PC-3 (cell line): ENCODE results near the gene NUP93. TPM values are rescaled to one million over a fixed set of nuclear protein-coding genes. Genes with fewer than 3 reads are reported as not detected.
A peak's percentile ranks its signal among the peaks of the same experiment; 100 is the strongest.

ENCODE experiments used
- ATAC-seq: fragments of 200-7000 bp; cut with Tn5 transposase; 2 replicates; pipeline ENCODE4 v1.9.1; 2020; ENCODE audit warnings: mild to moderate bottlenecking, moderate library complexity
- BruUV-seq: library from RNA; stranded (reverse); fragments of 400-500 nt; replicated peaks from 2 replicates; lab custom pipeline; 2021; lab: Mats Ljungman, UMichigan
- CTCF ChIA-PET: fragments of 300-600 bp; sonication (Branson Sonifier 250); formaldehyde crosslinking; loops from one replicate; lab custom pipeline; 2022; ENCODE audit warnings: antibody characterized with exemption; lab: Charles Lee
- POLR2A ChIA-PET: fragments of 300-600 bp; sonication (Branson Sonifier 250); formaldehyde crosslinking; loops from one replicate; lab custom pipeline; 2022; ENCODE audit warnings: antibody characterized with exemption; ENCODE audit not compliant: unreplicated experiment; lab: Charles Lee
- DNase-seq: peaks from one replicate; pipeline ENCODE4 v3.0.0-alpha.2; 2015
- H2AFZ ChIP-seq: fragments of 300-600 bp; sonication (generic); 2 replicates; pipeline ENCODE4 v1.6.0; 2016; ENCODE audit warnings: antibody characterized with exemption, low read length
- H3F3A ChIP-seq: fragments of 300-600 bp; sonication (generic); one replicate; pipeline ENCODE4 v1.6.0; 2017; ENCODE audit warnings: antibody characterized with exemption, low read length, control low read depth, mild to moderate bottlenecking; ENCODE audit not compliant: unreplicated experiment
- H3K27ac ChIP-seq: fragments of 300-600 bp; sonication (generic); 2 replicates; pipeline ENCODE4 v1.5.1; 2016; ENCODE audit warnings: mild to moderate bottlenecking, low read length
- H3K27me3 ChIP-seq: fragments of 300-600 bp; sonication (generic); 2 replicates; pipeline ENCODE4 v1.6.1; 2016; ENCODE audit warnings: low read length, mixed read lengths
- H3K36me3 ChIP-seq: fragments of 300-600 bp; sonication (generic); 2 replicates; pipeline ENCODE4 v1.6.1; 2016; ENCODE audit warnings: low read depth, mixed run types, low read length, mixed read lengths
- H3K4me1 ChIP-seq: fragments of 300-600 bp; sonication (generic); 2 replicates; pipeline ENCODE4 v1.5.1; 2016; ENCODE audit warnings: low read length; ENCODE audit not compliant: insufficient read depth
- H3K4me2 ChIP-seq: fragments of 300-600 bp; sonication (generic); 2 replicates; pipeline ENCODE4 v1.6.0; 2016; ENCODE audit warnings: low read length
- H3K4me3 ChIP-seq: fragments of 300-600 bp; sonication (generic); 2 replicates; pipeline ENCODE4 v1.5.1; 2016; ENCODE audit warnings: mild to moderate bottlenecking, low read length, mixed read lengths
- H3K79me2 ChIP-seq: fragments of 300-600 bp; sonication (generic); 2 replicates; pipeline ENCODE4 v1.6.1; 2017; ENCODE audit warnings: low read length, mixed read lengths
- H3K9ac ChIP-seq: fragments of 300-600 bp; sonication (generic); 2 replicates; pipeline ENCODE4 v1.6.0; 2016; ENCODE audit warnings: mild to moderate bottlenecking, low read length
- H3K9me2 ChIP-seq: fragments of 300-600 bp; sonication (generic); replicated peaks from 2 replicates; pipeline ENCODE4 v1.6.1; 2016; ENCODE audit warnings: mixed run types, low read length, mixed read lengths
- H3K9me3 ChIP-seq: fragments of 300-600 bp; sonication (generic); 2 replicates; pipeline ENCODE4 v1.6.1; 2016; ENCODE audit warnings: low read length, mixed read lengths
- H4K20me1 ChIP-seq: fragments of 300-600 bp; sonication (generic); 2 replicates; pipeline ENCODE4 v1.6.1; 2016; ENCODE audit warnings: low read length, mixed read lengths
- CTCF ChIP-seq: fragments of 300-600 bp; sonication (generic); conservative IDR thresholded peaks from 2 replicates; pipeline ENCODE4 v1.5.1; 2017; ENCODE audit warnings: antibody characterized with exemption, low read depth, mild to moderate bottlenecking, low read length
- EZH2 ChIP-seq: fragments of 300-600 bp; sonication (generic); IDR thresholded peaks from one replicate; pipeline ENCODE4 v1.6.1; 2017; ENCODE audit warnings: antibody characterized with exemption, mild to moderate bottlenecking, low read length; ENCODE audit not compliant: unreplicated experiment
- EZH2phosphoT487 ChIP-seq: fragments of 300-600 bp; sonication (generic); IDR thresholded peaks from 2 replicates; pipeline ENCODE4 v1.6.1; 2018; ENCODE audit warnings: mild to moderate bottlenecking, antibody characterized with exemption, low read length, borderline replicate concordance
- intact Hi-C: fragments of 100-400 bp; cut with micrococcal nuclease; formaldehyde crosslinking; loops from 2 replicates; pipeline ENCODE4 v1.9.0; 2023
- total RNA-seq: library from RNA; depleted of rRNA; stranded (reverse); fragments of >200 nt; gene quantifications from 2 replicates; pipeline ENCODE4 v1.2.3, GENCODE V29; 2014

The NUP93 gene
- total RNA-seq, 1 experiment from 2014 or later: 98.6 TPM

- CTCF ChIA-PET: no interaction called here
- ATAC-seq: no peak
- Histone ChIP-seq H3K4me1 (peaks cover 26% of the 10 kb centered on the region), H3K27me3 (no peaks in the 10 kb centered on the region), H3K4me2 (peak overlapping the region; percentile 99), H3F3A (no peaks in the 10 kb centered on the region), H2AFZ (no peak overlapping the region), H3K9me2 (no peaks in the 10 kb centered on the region), H3K4me3 (no peak overlapping the region), H3K9me3 (no peaks in the 10 kb centered on the region), H3K9ac (no peak overlapping the region), H3K79me2 (peaks cover 74% of the 10 kb centered on the region), H3K36me3 (no peaks in the 10 kb centered on the region), H3K27ac (no peak overlapping the region), H4K20me1 (peaks cover 30% of the 10 kb centered on the region; the same call in 1 of the 2 replicates)
- intact Hi-C loops: no loop called here
- TF ChIP-seq EZH2 (no peak), CTCF (no peak)
- POLR2A ChIA-PET: no interaction called here
- DNase-seq: no peak
- no TSS peak for BruUV-seq
These were observed 2.4 kb downstream of the NUP93 start for GRCh38 chr16:56732366-56732765.

- H3K4me1 ChIP-seq: peaks cover 30% of the 10 kb centered on the region
- TF ChIP-seq EZH2: no peak
- no peak for TF ChIP-seq EZH2phosphoT487
- TF ChIP-seq CTCF: no peak
- H4K20me1 ChIP-seq: peaks cover 33% of the 10 kb centered on the region; the same call in 1 of the 2 replicates
- H3F3A ChIP-seq: no peaks in the 10 kb centered on the region
- H3K79me2 ChIP-seq: peaks cover 79% of the 10 kb centered on the region
- H2AFZ ChIP-seq: no peak overlapping the region
- H3K27me3 ChIP-seq: no peaks in the 10 kb centered on the region
- H3K4me2 ChIP-seq: no peak overlapping the region
- CTCF ChIA-PET: no interaction called here
- POLR2A ChIA-PET: no interaction called here
- DNase-seq (no peak), ATAC-seq (no peak)
- no peak overlapping the region for H3K4me3 ChIP-seq
- no peaks in the 10 kb centered on the region for H3K36me3 ChIP-seq
- intact Hi-C loops: no loop called here
- H3K9me3 ChIP-seq: no peaks in the 10 kb centered on the region
- no TSS peak for BruUV-seq
- H3K9ac ChIP-seq: no peak overlapping the region
- no peaks in the 10 kb centered on the region for H3K9me2 ChIP-seq
- no peak overlapping the region for H3K27ac ChIP-seq
These were observed 2.9 kb downstream of the NUP93 start for GRCh38 chr16:56732832-56733231.

GRCh38 chr16:56734429-56734828 lies 4.5 kb downstream of the NUP93 start:
- H3K4me1 ChIP-seq: peaks cover 36% of the 10 kb centered on the region
- TF ChIP-seq EZH2 (no peak), EZH2phosphoT487 (no peak), CTCF (no peak)
- intact Hi-C loops: no loop called here
- no peaks in the 10 kb centered on the region for H3K36me3 ChIP-seq
- H4K20me1 ChIP-seq: peaks cover 40% of the 10 kb centered on the region; the same call in 1 of the 2 replicates
- peaks cover 4% of the 10 kb centered on the region for H3F3A ChIP-seq
- no peaks in the 10 kb centered on the region for H3K9me3 ChIP-seq
- no peak overlapping the region for H2AFZ ChIP-seq
- POLR2A ChIA-PET: no interaction called here
- H3K27me3 ChIP-seq: no peaks in the 10 kb centered on the region
- no peak overlapping the region for H3K4me3 ChIP-seq
- ATAC-seq: no peak
- BruUV-seq: no TSS peak
- no peak overlapping the region for H3K9ac ChIP-seq
- H3K27ac ChIP-seq: no peak overlapping the region
- H3K9me2 ChIP-seq: no peaks in the 10 kb centered on the region
- CTCF ChIA-PET: no interaction called here
- DNase-seq: no peak
- H3K4me2 ChIP-seq: no peak overlapping the region
- peaks cover 89% of the 10 kb centered on the region for H3K79me2 ChIP-seq
